Activated T-cell treated with anti-CD3 and anti-CD28 coated beads for 24 hours (primary cell): ENCODE data around the gene PCDHB9.

ENCODE experiments used
- DNase-seq: peaks from one replicate; pipeline ENCODE4 v3.0.0-alpha.2; 2020; ENCODE audit warnings: low read depth

PCDHB9 gene

GRCh38 chr5:141236516-141237313 lies 49.8 kb downstream of the PCDHB9 start:
- no peak for DNase-seq
